GM08714 (cell line): ENCODE measurements around the gene TCL1A.

Source experiments
- H3K4me3 ChIP-seq: fragments of 200-500 bp; sonication (Bioruptor generic); 2 replicates; pipeline ENCODE4 v1.5.1; 2014; ENCODE audit warnings: mild to moderate bottlenecking, low read length, inconsistent platforms
- ZNF274 ChIP-seq: IDR thresholded peaks from 2 replicates; pipeline ENCODE4 v1.6.1; 2012; ENCODE audit warnings: mild to moderate bottlenecking, low read depth, low read length

The TCL1A gene

GRCh38 chr14:95725685-95726336, 11.9 kb upstream of the TCL1A start:
- no peak for TF ChIP-seq ZNF274
- H3K4me3 ChIP-seq = no peak overlapping the region; the same call in 1 of the 2 replicates

- no peak for TF ChIP-seq ZNF274
- H3K4me3 ChIP-seq = no peak overlapping the region
These were observed 8.7 kb upstream of the TCL1A start for GRCh38 chr14:95722525-95723190.

- peak overlapping the region; percentile 53; the same call in 1 of the 2 replicates for H3K4me3 ChIP-seq
- TF ChIP-seq ZNF274 = no peak
These were observed 1.5 kb downstream of the TCL1A start for GRCh38 chr14:95712398-95712797.

GRCh38 chr14:95711476-95712176, 2.3 kb downstream of the TCL1A start:
- peak overlapping the region; percentile 53; the same call in 1 of the 2 replicates for H3K4me3 ChIP-seq
- no peak for TF ChIP-seq ZNF274

GRCh38 chr14:95710106-95710505, 3.8 kb downstream of the TCL1A start:
- H3K4me3 ChIP-seq = no peak overlapping the region
- no peak for TF ChIP-seq ZNF274

- no peak overlapping the region for H3K4me3 ChIP-seq
- no peak for TF ChIP-seq ZNF274
These were observed 6.6 kb downstream of the TCL1A start for GRCh38 chr14:95707327-95707726.

- no peak for TF ChIP-seq ZNF274
- no peak overlapping the region for H3K4me3 ChIP-seq
These were observed 8.4 kb downstream of the TCL1A start for GRCh38 chr14:95705518-95705917.

GRCh38 chr14:95703805-95704204, 10.1 kb downstream of the TCL1A start:
- TF ChIP-seq ZNF274 = no peak
- H3K4me3 ChIP-seq = no peak overlapping the region

- no peak for TF ChIP-seq ZNF274
- H3K4me3 ChIP-seq = no peak overlapping the region
These were observed 10.6 kb downstream of the TCL1A start for GRCh38 chr14:95703341-95703740.

GRCh38 chr14:95701846-95702221, 12.1 kb downstream of the TCL1A start:
- H3K4me3 ChIP-seq = no peak overlapping the region
- TF ChIP-seq ZNF274 = no peak

- no peak overlapping the region for H3K4me3 ChIP-seq
- no peak for TF ChIP-seq ZNF274
These were observed 13.5 kb downstream of the TCL1A start for GRCh38 chr14:95700221-95700976.

GRCh38 chr14:95699412-95699811, 14.5 kb downstream of the TCL1A start:
- H3K4me3 ChIP-seq = peak overlapping the region; percentile 15; the same call in 1 of the 2 replicates

GRCh38 chr14:95698287-95698686, 15.6 kb downstream of the TCL1A start:
- no peak for TF ChIP-seq ZNF274
- H3K4me3 ChIP-seq = no peak overlapping the region

More at GRCh38 chr14:95699412-95699811, 14.5 kb downstream of the TCL1A start:
- TF ChIP-seq ZNF274 = no peak

- H3K4me3 ChIP-seq = peak overlapping the region; percentile 20; the same call in 1 of the 2 replicates
- TF ChIP-seq ZNF274 = no peak
These were observed 16.2 kb downstream of the TCL1A start for GRCh38 chr14:95697764-95698163.
